ENCODE results near the gene YIPF5.

Gene YIPF5

GRCh38 chr5:144191998-144192397 is 21.5 kb upstream of the YIPF5 start:
- Histone ChIP-seq H3K9me3 (replicated peaks; ENCODE audit: insufficient read depth, low read length) (no peaks in the 10 kb centered on the region), H3K9me2 (replicated peaks; ENCODE audit: insufficient read depth, low read length) (no peaks in the 10 kb centered on the region), H3K36me3 (replicated peaks; ENCODE audit: insufficient read depth, low read length) (no peaks in the 10 kb centered on the region), H3K27me3 (replicated peaks; ENCODE audit: insufficient read depth, low read length) (no peaks in the 10 kb centered on the region), H3K4me3 (ENCODE audit: low read length) (peak overlapping the region; percentile 43), H4K20me1 (ENCODE audit: insufficient read depth, low read length) (no peaks in the 10 kb centered on the region), H3K79me2 (ENCODE audit: low read length) (no peaks in the 10 kb centered on the region), H3K27ac (ENCODE audit: low read length) (peak overlapping the region; percentile 38; the same call in 1 of the 2 replicates), H2AFZ (ENCODE audit: low read length) (peak overlapping the region; percentile 36), H3K4me2 (ENCODE audit: low read depth, low read length) (peak overlapping the region; percentile 80), H3K4me1 (ENCODE audit: low read length) (peaks cover 43% of the 10 kb centered on the region), H3K9ac (ENCODE audit: low read length) (peak overlapping the region; percentile 16; the same call in 1 of the 2 replicates), H3F3A (ENCODE audit: insufficient read depth, low read length) (peaks cover 21% of the 10 kb centered on the region)
- TF ChIP-seq, protein P1, sequence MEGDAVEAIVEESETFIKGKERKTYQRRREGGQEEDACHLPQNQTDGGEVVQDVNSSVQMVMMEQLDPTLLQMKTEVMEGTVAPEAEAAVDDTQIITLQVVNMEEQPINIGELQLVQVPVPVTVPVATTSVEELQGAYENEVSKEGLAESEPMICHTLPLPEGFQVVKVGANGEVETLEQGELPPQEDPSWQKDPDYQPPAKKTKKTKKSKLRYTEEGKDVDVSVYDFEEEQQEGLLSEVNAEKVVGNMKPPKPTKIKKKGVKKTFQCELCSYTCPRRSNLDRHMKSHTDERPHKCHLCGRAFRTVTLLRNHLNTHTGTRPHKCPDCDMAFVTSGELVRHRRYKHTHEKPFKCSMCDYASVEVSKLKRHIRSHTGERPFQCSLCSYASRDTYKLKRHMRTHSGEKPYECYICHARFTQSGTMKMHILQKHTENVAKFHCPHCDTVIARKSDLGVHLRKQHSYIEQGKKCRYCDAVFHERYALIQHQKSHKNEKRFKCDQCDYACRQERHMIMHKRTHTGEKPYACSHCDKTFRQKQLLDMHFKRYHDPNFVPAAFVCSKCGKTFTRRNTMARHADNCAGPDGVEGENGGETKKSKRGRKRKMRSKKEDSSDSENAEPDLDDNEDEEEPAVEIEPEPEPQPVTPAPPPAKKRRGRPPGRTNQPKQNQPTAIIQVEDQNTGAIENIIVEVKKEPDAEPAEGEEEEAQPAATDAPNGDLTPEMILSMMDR (IDR thresholded peaks at IDR 0.05; ENCODE audit: low read length), result peak; percentile 74
- no peak for TF ChIP-seq EZH2 (optimal IDR thresholded peaks at IDR 0.05; ENCODE audit: low read depth, low read length)
- TF ChIP-seq EZH2phosphoT487 (IDR thresholded peaks at IDR 0.05; ENCODE audit: low read length), result no peak
- peak; percentile 95 for DNase-seq

DNA sequence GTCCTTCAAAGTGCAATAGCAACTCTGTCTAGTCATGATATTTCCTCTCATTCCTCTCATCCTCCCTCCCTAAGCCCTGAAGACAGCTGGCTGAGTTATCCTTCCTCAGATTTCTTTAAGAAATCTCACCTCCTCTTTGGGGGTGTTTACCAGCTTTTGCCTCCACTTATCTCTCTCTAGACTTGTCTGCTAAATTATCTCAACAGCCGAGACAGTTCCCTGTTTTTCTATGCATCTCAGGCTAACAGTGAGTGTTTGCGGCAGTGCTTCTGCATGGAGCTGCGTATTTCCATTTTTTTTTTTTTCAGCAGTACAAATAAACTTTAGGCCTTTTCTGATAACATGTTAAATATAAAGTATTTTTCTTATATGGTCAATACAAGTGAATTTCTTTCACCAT is 21.1 kb upstream of the YIPF5 start:
- Histone ChIP-seq H4K20me1 (ENCODE audit: insufficient read depth, low read length) (no peaks in the 10 kb centered on the region), H3F3A (ENCODE audit: insufficient read depth, low read length) (peaks cover 21% of the 10 kb centered on the region), H3K9me3 (replicated peaks; ENCODE audit: insufficient read depth, low read length) (no peaks in the 10 kb centered on the region), H3K79me2 (ENCODE audit: low read length) (no peaks in the 10 kb centered on the region), H3K27me3 (replicated peaks; ENCODE audit: insufficient read depth, low read length) (no peaks in the 10 kb centered on the region), H2AFZ (ENCODE audit: low read length) (peak overlapping the region; percentile 36), H3K36me3 (replicated peaks; ENCODE audit: insufficient read depth, low read length) (no peaks in the 10 kb centered on the region), H3K27ac (ENCODE audit: low read length) (peak overlapping the region; percentile 38; the same call in 1 of the 2 replicates), H3K4me1 (ENCODE audit: low read length) (peaks cover 45% of the 10 kb centered on the region), H3K4me2 (ENCODE audit: low read depth, low read length) (peak overlapping the region; percentile 80), H3K4me3 (ENCODE audit: low read length) (peak overlapping the region; percentile 43), H3K9ac (ENCODE audit: low read length) (peak overlapping the region; percentile 16; the same call in 1 of the 2 replicates), H3K9me2 (replicated peaks; ENCODE audit: insufficient read depth, low read length) (no peaks in the 10 kb centered on the region)
- no peak for DNase-seq
- no peak for TF ChIP-seq EZH2 (optimal IDR thresholded peaks at IDR 0.05; ENCODE audit: low read depth, low read length)
- no peak for TF ChIP-seq EZH2phosphoT487 (IDR thresholded peaks at IDR 0.05; ENCODE audit: low read length)
- TF ChIP-seq, protein P1 (IDR thresholded peaks at IDR 0.05; ENCODE audit: low read length), result no peak

GRCh38 chr5:144189800-144190429 is 19.5 kb upstream of the YIPF5 start:
- Histone ChIP-seq H2AFZ (ENCODE audit: low read length) (no peak overlapping the region), H3K27me3 (replicated peaks; ENCODE audit: insufficient read depth, low read length) (no peaks in the 10 kb centered on the region), H3K36me3 (replicated peaks; ENCODE audit: insufficient read depth, low read length) (no peaks in the 10 kb centered on the region), H4K20me1 (ENCODE audit: insufficient read depth, low read length) (no peaks in the 10 kb centered on the region), H3K27ac (ENCODE audit: low read length) (peak overlapping the region; percentile 34; the same call in 1 of the 2 replicates), H3K4me3 (ENCODE audit: low read length) (no peak overlapping the region), H3K9ac (ENCODE audit: low read length) (no peak overlapping the region), H3K9me2 (replicated peaks; ENCODE audit: insufficient read depth, low read length) (no peaks in the 10 kb centered on the region), H3F3A (ENCODE audit: insufficient read depth, low read length) (peaks cover 21% of the 10 kb centered on the region), H3K79me2 (ENCODE audit: low read length) (no peaks in the 10 kb centered on the region), H3K4me1 (ENCODE audit: low read length) (peaks cover 45% of the 10 kb centered on the region), H3K9me3 (replicated peaks; ENCODE audit: insufficient read depth, low read length) (no peaks in the 10 kb centered on the region), H3K4me2 (ENCODE audit: low read depth, low read length) (peak overlapping the region; percentile 18; the same call in 1 of the 2 replicates)
- TF ChIP-seq, protein P1 (IDR thresholded peaks at IDR 0.05; ENCODE audit: low read length), result no peak
- TF ChIP-seq EZH2 (optimal IDR thresholded peaks at IDR 0.05; ENCODE audit: low read depth, low read length) (no peak), EZH2phosphoT487 (IDR thresholded peaks at IDR 0.05; ENCODE audit: low read length) (no peak)
- peak; percentile 72 for DNase-seq
